Chondrocyte (in vitro differentiated cells): ENCODE data around the gene STATH. TPM values are rescaled to one million over a fixed set of nuclear protein-coding genes. Genes with fewer than 3 reads are reported as not detected.

Experiments
- DNase-seq: peaks from one replicate; pipeline ENCODE4 v3.0.0; 2021; ENCODE audit warnings: mixed read lengths, low spot score
- H3K27ac Mint-ChIP-seq: one replicate; pipeline ENCODE4 v1.8.0; 2021; ENCODE audit warnings: mild to moderate bottlenecking, moderate library complexity, mixed read lengths; ENCODE audit not compliant: unreplicated experiment
- H3K27me3 Mint-ChIP-seq: 2 replicates; pipeline ENCODE4 v1.8.0; 2021; ENCODE audit warnings: low read depth, mixed read lengths
- H3K36me3 Mint-ChIP-seq: 2 replicates; pipeline ENCODE4 v1.8.0; 2021; ENCODE audit warnings: low read depth, mixed read lengths
- H3K4me1 Mint-ChIP-seq: 2 replicates; pipeline ENCODE4 v1.8.0; 2021; ENCODE audit warnings: low read depth, mild to moderate bottlenecking, mixed read lengths
- H3K4me3 Mint-ChIP-seq: one replicate; pipeline ENCODE4 v1.8.0; 2021; ENCODE audit warnings: mild to moderate bottlenecking, moderate library complexity, mixed read lengths; ENCODE audit not compliant: unreplicated experiment
- H3K9me3 Mint-ChIP-seq: 2 replicates; pipeline ENCODE4 v1.8.0; 2021; ENCODE audit warnings: low read depth, mixed read lengths
- CTCF ChIP-seq: fragments of 200-600 bp; sonication (generic); IDR thresholded peaks from 2 replicates; pipeline ENCODE4 v1.5.0; 2021; ENCODE audit warnings: antibody characterized with exemption, mild to moderate bottlenecking, moderate library complexity
- total RNA-seq: library from RNA; stranded (reverse); gene quantifications from 3 replicates; pipeline ENCODE4 v1.2.1, GENCODE V29; 2021

STATH gene
- total RNA-seq, 1 donor from 2014 or later = not detected

GRCh38 chr4:69974631-69975030, 21.1 kb upstream of the STATH start:
- peaks cover 15% of the 10 kb centered on the region for H3K27me3 Mint-ChIP-seq
- DNase-seq = no peak
- H3K4me3 Mint-ChIP-seq = no peak overlapping the region
- H3K4me1 Mint-ChIP-seq = no peaks in the 10 kb centered on the region
- no peaks in the 10 kb centered on the region for H3K36me3 Mint-ChIP-seq
- H3K9me3 Mint-ChIP-seq = no peaks in the 10 kb centered on the region
- no peak overlapping the region for H3K27ac Mint-ChIP-seq
- TF ChIP-seq CTCF = no peak

- no peaks in the 10 kb centered on the region for H3K9me3 Mint-ChIP-seq
- H3K4me1 Mint-ChIP-seq = no peaks in the 10 kb centered on the region
- TF ChIP-seq CTCF = no peak
- no peak for DNase-seq
- no peak overlapping the region for H3K27ac Mint-ChIP-seq
- H3K36me3 Mint-ChIP-seq = no peaks in the 10 kb centered on the region
- no peak overlapping the region for H3K4me3 Mint-ChIP-seq
- H3K27me3 Mint-ChIP-seq = peaks cover 14% of the 10 kb centered on the region
These were observed 18.2 kb upstream of the STATH start for GRCh38 chr4:69977582-69977981.

GRCh38 chr4:69984030-69984443, 11.7 kb upstream of the STATH start:
- DNase-seq = peak; percentile 27
- no peak overlapping the region for H3K4me3 Mint-ChIP-seq
- H3K27ac Mint-ChIP-seq = no peak overlapping the region
- H3K9me3 Mint-ChIP-seq = no peaks in the 10 kb centered on the region
- no peaks in the 10 kb centered on the region for H3K36me3 Mint-ChIP-seq
- TF ChIP-seq CTCF = no peak
- H3K4me1 Mint-ChIP-seq = no peaks in the 10 kb centered on the region
- H3K27me3 Mint-ChIP-seq = peaks cover 5% of the 10 kb centered on the region

GRCh38 chr4:69986663-69987062, 9.1 kb upstream of the STATH start:
- TF ChIP-seq CTCF = no peak
- H3K4me1 Mint-ChIP-seq = no peaks in the 10 kb centered on the region
- peaks cover 2% of the 10 kb centered on the region for H3K27me3 Mint-ChIP-seq
- DNase-seq = no peak
- no peak overlapping the region for H3K27ac Mint-ChIP-seq
- H3K9me3 Mint-ChIP-seq = no peaks in the 10 kb centered on the region
- H3K36me3 Mint-ChIP-seq = no peaks in the 10 kb centered on the region
- H3K4me3 Mint-ChIP-seq = no peak overlapping the region

- Mint-ChIP-seq H3K4me1 (no peaks in the 10 kb centered on the region), H3K4me3 (no peak overlapping the region), H3K27ac (no peak overlapping the region), H3K36me3 (no peaks in the 10 kb centered on the region), H3K27me3 (peaks cover 7% of the 10 kb centered on the region), H3K9me3 (peaks cover 3% of the 10 kb centered on the region)
- TF ChIP-seq CTCF = no peak
- no peak for DNase-seq
These were observed 4.8 kb upstream of the STATH start for GRCh38 chr4:69991016-69991415.
